Astrocyte of the spinal cord (primary cell): ENCODE measurements around the gene MEG3.

Source experiments
- DNase-seq: peaks from one replicate; pipeline ENCODE4 v3.0.0; 2011; ENCODE audit warnings: low read depth, low spot score
- H3K4me3 ChIP-seq: 2 replicates; pipeline ENCODE4 v1.5.1; 2011; ENCODE audit warnings: low read depth, mild to moderate bottlenecking, low read length, moderate library complexity
- CTCF ChIP-seq: IDR thresholded peaks from 2 replicates; pipeline ENCODE4 v1.5.1; 2012; ENCODE audit warnings: low read depth, mild to moderate bottlenecking, low read length, inconsistent platforms
- in situ Hi-C: cut with HindIII; loops from 2 replicates; pipeline ENCODE4 v1.10.0; 2017; ENCODE audit warnings: low sequenced_read_pairs

MEG3 gene

GRCh38 chr14:100841066-100841760 lies 15.3 kb downstream of the MEG3 start:
- no peak for DNase-seq
- no peak overlapping the region for H3K4me3 ChIP-seq
- TF ChIP-seq CTCF: no peak
- in situ Hi-C loops: no loop called here

GRCh38 chr14:100841761-100842403 lies 16.0 kb downstream of the MEG3 start:
- no peak for DNase-seq
- no peak overlapping the region for H3K4me3 ChIP-seq
- in situ Hi-C loops: no loop called here
- no peak for TF ChIP-seq CTCF

GRCh38 chr14:100842799-100843198 lies 16.9 kb downstream of the MEG3 start:
- DNase-seq: peak; percentile 88
- in situ Hi-C loops: no loop called here
- H3K4me3 ChIP-seq: no peak overlapping the region
- TF ChIP-seq CTCF: no peak

GRCh38 chr14:100844082-100844408 lies 18.1 kb downstream of the MEG3 start:
- no peak for TF ChIP-seq CTCF
- no peak for DNase-seq

GRCh38 chr14:100844421-100844820 lies 18.5 kb downstream of the MEG3 start:
- in situ Hi-C loops: no loop called here
- no peak for TF ChIP-seq CTCF
- no peak for DNase-seq
- H3K4me3 ChIP-seq: no peak overlapping the region

More at GRCh38 chr14:100844082-100844408, 18.1 kb downstream of the MEG3 start:
- in situ Hi-C loops: no loop called here
- H3K4me3 ChIP-seq: no peak overlapping the region

GRCh38 chr14:100844846-100845245 lies 18.9 kb downstream of the MEG3 start:
- TF ChIP-seq CTCF: no peak
- in situ Hi-C loops: no loop called here

More at GRCh38 chr14:100844846-100845245, 18.9 kb downstream of the MEG3 start:
- H3K4me3 ChIP-seq: no peak overlapping the region
- DNase-seq: no peak
